DOHH2 (cell line): ENCODE data around the gene A1BG.

Experiments
- CTCF ChIP-seq: fragments of 200-600 bp; sonication (generic); IDR thresholded peaks from one replicate; pipeline ENCODE4 v1.5.1; 2014; ENCODE audit warnings: antibody characterized with exemption, mild to moderate bottlenecking, low read depth, low read length; ENCODE audit not compliant: poor library complexity, severe bottlenecking
- EZH2phosphoT487 ChIP-seq: fragments of 200-600 bp; sonication (generic); IDR thresholded peaks from 2 replicates; pipeline ENCODE4 v1.6.1; 2017; ENCODE audit warnings: borderline replicate concordance, mild to moderate bottlenecking, antibody characterized with exemption, low read length, moderate library complexity, mixed read lengths

GRCh38 chr19:58355908-58356765 lies 2.8 kb upstream of the A1BG start:
- TF ChIP-seq CTCF: no peak
- TF ChIP-seq EZH2phosphoT487: no peak
